LNCAP (cell line): Measurements from ENCODE around the gene FDXACB1.

Experiments
- CTCF ChIP-seq: fragments of 450-650 bp; IDR thresholded peaks from 2 replicates; pipeline ENCODE4 v1.5.1; 2017; ENCODE audit warnings: mild to moderate bottlenecking

The FDXACB1 gene

GRCh38 chr11:111870113-111870512, 8.9 kb downstream of the FDXACB1 start:
- no peak for TF ChIP-seq CTCF

- no peak for TF ChIP-seq CTCF
Measured at GRCh38 chr11:111860257-111860656, 18.7 kb downstream of the FDXACB1 start.

GRCh38 chr11:111855506-111855905, 23.5 kb downstream of the FDXACB1 start:
- no peak for TF ChIP-seq CTCF

- TF ChIP-seq CTCF = no peak
Measured at GRCh38 chr11:111852103-111852502, 26.9 kb downstream of the FDXACB1 start.

- TF ChIP-seq CTCF = peak; percentile 75
Measured at GRCh38 chr11:111851636-111852035, 27.3 kb downstream of the FDXACB1 start.

GRCh38 chr11:111851067-111851466, 27.9 kb downstream of the FDXACB1 start:
- TF ChIP-seq CTCF = no peak

- no peak for TF ChIP-seq CTCF
Measured at GRCh38 chr11:111849631-111850030, 29.3 kb downstream of the FDXACB1 start.

- no peak for TF ChIP-seq CTCF
Measured at GRCh38 chr11:111846636-111847035, 32.3 kb downstream of the FDXACB1 start.
